Suprapubic skin (tissue), 3 donors: ENCODE data around the gene SND1.

Experiments
- CTCF ChIP-seq, 2 donors: fragments of 200-600 bp in 1 of 2; fragments of 450-650 bp in 1 of 2; sonication (generic) in 1 of 2; IDR thresholded peaks; one replicate each; pipeline ENCODE4 v1.5.1; 2016 to 2019; ENCODE audit warnings: antibody characterized with exemption in 2 of 2, mild to moderate bottlenecking in 1 of 2, moderate library complexity in 1 of 2
- POLR2AphosphoS5 ChIP-seq, 3 donors: sonication (generic); formaldehyde crosslinking; IDR thresholded peaks; one replicate each; pipeline ENCODE4 v1.6.1; 2017; ENCODE audit warnings: antibody characterized with exemption in 3 of 3

- TF ChIP-seq CTCF (IDR thresholded peaks at IDR 0.05) = no peak
- no peak for TF ChIP-seq POLR2AphosphoS5 (IDR thresholded peaks at IDR 0.05)
Observed at GRCh38 chr7:127733986-127734385, 82.0 kb downstream of the SND1 start.
